Kidney tubule cell (primary cell): ENCODE results near the gene ZCWPW1.
"Not testable (repeated sequence)": the region's sequence is repeated elsewhere in the genome, so short reads cannot be mapped to it uniquely, and the experiment has no call there.

Experiments used
- DNase-seq: peaks from one replicate; pipeline ENCODE4 v3.0.0-alpha.2; 2018; ENCODE audit warnings: low spot score

ZCWPW1 gene

GRCh38 chr7:100453854-100454253 lies 25.4 kb upstream of the ZCWPW1 start:
- DNase-seq, result not testable (repeated sequence)

- no peak for DNase-seq
These were observed 24.0 kb upstream of the ZCWPW1 start for GRCh38 chr7:100452513-100452912.

GRCh38 chr7:100449190-100449795 lies 20.8 kb upstream of the ZCWPW1 start:
- DNase-seq, result no peak

GRCh38 chr7:100447363-100447762 lies 18.9 kb upstream of the ZCWPW1 start:
- DNase-seq, result not testable (repeated sequence)

- no peak for DNase-seq
These were observed 17.5 kb upstream of the ZCWPW1 start for GRCh38 chr7:100446040-100446439.

GRCh38 chr7:100444311-100445278 lies 16.1 kb upstream of the ZCWPW1 start:
- peak; percentile 79 for DNase-seq

GRCh38 chr7:100443096-100443840 lies 14.8 kb upstream of the ZCWPW1 start:
- no peak for DNase-seq

- DNase-seq, result no peak
These were observed 13.4 kb upstream of the ZCWPW1 start for GRCh38 chr7:100441641-100442535.

- DNase-seq, result not testable (repeated sequence)
These were observed 10.7 kb upstream of the ZCWPW1 start for GRCh38 chr7:100439244-100439643.

- not testable (repeated sequence) for DNase-seq
These were observed 10.2 kb upstream of the ZCWPW1 start for GRCh38 chr7:100438731-100439130.

- no peak for DNase-seq
These were observed 9.7 kb upstream of the ZCWPW1 start for GRCh38 chr7:100438172-100438571.

- DNase-seq, result no peak
These were observed 8.9 kb upstream of the ZCWPW1 start for GRCh38 chr7:100437150-100438100.

GRCh38 chr7:100435401-100436304 lies 7.2 kb upstream of the ZCWPW1 start:
- DNase-seq, result peak; percentile 46

- DNase-seq, result no peak
These were observed 6.0 kb upstream of the ZCWPW1 start for GRCh38 chr7:100434297-100435144.

GRCh38 chr7:100433592-100434296 lies 5.2 kb upstream of the ZCWPW1 start:
- no peak for DNase-seq

- DNase-seq, result no peak
These were observed 4.7 kb upstream of the ZCWPW1 start for GRCh38 chr7:100433276-100433591.

- no peak for DNase-seq
These were observed 4.2 kb upstream of the ZCWPW1 start for GRCh38 chr7:100432621-100433275.
